Measurements from ENCODE around the gene CDKN1B.

Gene CDKN1B

DNA sequence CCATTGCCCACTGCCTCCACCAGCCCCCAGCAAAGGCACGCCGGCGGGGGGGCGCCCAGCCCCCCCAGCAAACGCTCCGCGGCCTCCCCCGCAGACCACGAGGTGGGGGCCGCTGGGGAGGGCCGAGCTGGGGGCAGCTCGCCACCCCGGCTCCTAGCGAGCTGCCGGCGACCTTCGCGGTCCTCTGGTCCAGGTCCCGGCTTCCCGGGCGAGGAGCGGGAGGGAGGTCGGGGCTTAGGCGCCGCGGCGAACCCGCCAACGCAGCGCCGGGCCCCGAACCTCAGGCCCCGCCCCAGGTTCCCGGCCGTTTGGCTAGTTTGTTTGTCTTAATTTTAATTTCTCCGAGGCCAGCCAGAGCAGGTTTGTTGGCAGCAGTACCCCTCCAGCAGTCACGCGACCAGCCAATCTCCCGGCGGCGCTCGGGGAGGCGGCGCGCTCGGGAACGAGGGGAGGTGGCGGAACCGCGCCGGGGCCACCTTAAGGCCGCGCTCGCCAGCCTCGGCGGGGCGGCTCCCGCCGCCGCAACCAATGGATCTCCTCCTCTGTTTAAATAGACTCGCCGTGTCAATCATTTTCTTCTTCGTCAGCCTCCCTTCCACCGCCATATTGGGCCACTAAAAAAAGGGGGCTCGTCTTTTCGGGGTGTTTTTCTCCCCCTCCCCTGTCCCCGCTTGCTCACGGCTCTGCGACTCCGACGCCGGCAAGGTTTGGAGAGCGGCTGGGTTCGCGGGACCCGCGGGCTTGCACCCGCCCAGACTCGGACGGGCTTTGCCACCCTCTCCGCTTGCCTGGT lies at the start of gene CDKN1B:
TSS of gene CDKN1B (plus strand) at position 576 of the 793 bp plus-strand sequence. CDS start 472 bp downstream, outside the sequence.
- peak; percentile 75 to 76 for DNase-seq

DNA sequence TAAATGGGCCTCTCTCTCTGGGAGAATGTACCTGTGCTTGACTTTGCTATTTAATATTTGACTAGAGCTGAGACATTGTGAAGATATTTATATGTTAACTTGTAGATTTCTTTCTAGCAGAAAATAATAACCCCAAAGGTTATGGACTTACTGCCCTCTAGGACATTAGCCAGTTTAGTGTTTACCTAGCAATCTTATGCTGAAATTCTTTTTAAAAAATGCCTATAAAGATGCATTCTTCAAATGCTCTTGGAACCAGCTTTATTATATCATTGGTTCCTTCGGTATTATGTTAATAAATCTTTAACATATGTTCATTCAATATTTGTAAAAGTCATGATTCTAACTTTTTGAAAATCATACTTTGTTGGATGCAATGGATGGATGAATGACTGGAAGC lies 49.2 kb upstream of the CDKN1B start:
- DNase-seq: no peak

DNA sequence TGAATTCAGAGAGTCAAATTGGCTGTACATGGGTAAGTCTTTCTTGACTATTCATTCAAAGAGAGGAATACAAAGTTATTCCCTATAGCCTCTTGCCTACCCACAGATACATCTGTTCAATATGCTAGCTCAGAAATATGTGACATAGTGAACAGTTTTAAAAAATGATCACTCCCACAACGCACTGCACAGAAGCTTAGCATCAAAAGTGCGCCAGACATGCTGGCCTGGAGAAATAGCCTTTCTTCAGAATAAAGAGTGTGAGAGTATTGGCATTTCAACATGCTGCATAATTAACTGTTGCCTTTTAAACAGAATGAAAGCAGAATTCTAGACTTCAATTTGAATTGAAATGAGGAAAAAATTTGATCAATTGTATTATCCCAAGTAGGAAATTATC lies 48.1 kb upstream of the CDKN1B start:
- no peak for DNase-seq

DNA sequence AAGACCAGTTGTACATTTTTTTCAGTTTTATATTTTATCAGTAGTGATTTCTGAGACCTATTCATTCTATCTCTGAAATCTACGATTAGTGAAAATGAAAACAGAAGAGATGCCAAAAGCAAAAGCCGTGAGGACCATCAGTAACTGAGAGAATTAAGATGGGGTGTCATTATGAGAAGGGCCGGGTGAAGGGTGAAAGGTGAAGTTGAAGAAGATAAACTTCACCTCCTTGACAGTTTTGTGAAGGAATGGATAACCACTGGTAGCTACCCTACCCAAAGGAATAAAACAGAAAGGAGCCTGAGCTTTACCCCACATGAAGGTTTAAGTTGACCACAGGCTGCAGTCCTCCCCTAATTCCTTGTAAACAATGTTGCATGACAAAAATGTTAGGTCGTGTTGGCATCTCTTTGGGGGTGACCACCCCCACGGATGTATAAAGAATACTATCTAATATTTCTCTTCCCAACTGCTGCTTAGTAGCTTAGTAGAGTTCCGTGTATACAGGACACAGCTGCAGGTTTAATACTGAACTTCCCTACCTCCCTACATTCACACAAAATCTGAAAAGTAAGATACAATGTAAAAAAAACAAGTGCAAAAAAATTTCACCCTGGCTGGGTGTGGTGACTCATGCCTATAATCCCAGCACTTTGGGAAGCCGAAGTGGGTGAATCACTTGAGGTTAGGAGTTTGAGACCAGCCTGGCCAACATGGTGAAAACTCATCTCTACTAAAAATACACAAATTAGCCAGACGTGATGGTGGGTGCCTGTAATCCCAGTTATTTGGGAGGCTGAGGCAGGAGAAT lies 45.1 kb upstream of the CDKN1B start:
- no peak for DNase-seq

DNA sequence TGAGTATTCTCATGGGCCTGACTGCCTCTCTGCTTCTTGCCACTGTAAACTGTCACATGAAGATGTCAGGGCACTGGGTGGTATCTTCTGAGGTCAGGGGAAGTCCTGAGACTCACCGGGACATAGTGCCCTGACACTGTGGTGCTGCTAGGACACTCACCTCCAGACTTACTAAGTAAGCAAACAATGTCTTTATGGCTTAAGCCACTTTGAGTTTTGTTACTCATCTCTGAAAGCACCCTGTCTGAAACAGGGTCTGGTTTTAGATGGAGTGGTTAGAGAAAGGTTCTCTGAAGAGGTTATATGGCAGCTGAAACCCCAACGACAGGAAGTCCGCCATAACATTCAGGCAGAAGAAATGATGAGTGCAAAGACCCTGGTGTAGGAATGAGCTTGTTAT lies 43.9 kb upstream of the CDKN1B start:
- DNase-seq: no peak

DNA sequence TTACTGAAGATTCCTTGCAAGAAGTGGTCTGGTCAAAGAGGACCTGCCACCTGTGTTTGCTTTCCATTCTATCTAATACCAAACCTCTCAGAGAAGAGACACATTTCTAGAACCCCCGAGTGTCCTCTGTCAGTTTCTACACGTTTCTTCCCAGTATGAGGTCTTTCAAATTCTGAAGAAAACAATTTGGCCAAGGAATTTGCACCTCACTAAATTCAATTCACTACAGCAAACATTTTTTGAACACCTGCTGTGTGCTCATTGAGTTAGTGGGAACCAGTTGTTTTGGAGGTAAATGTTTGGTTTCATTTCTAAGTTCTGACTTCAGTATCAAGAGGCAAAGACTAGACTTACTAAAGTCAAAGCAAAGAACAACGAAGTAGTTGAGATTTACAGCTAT lies 40.6 kb upstream of the CDKN1B start:
- DNase-seq: no peak

DNA sequence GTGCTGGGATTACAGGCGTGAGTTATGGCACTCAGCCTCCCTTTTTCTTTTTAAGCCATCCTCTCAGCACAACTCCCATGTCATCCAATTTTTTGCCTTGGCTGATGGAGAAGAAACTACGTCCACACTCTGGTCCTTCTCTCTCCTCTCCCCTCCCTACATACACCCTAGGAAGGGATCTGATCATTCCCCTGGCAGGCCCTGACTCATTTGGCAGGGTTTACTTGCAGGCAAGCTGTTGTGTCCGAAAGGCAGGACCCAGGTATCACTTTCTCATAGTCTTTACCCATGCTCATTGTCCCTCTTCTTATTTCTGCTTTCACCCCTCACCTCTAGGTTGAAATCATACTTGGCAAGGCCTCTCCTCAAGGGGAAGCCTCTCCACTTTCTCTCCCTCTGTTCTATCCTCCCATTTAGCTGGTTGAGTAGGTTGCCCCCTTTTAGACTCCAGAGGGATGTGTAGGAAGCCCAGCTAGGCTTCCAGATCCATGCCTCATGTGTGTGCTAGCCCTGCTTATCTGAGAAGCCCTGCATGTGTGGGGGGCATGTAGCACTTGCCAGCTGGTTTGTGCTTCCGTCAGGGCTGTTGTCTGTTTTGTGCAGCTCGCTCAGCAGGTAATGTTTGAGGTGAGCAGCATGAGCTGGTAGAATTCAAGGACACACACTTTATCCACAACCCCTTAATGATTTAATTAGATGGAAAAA lies 36.0 kb upstream of the CDKN1B start:
- DNase-seq: no peak

DNA sequence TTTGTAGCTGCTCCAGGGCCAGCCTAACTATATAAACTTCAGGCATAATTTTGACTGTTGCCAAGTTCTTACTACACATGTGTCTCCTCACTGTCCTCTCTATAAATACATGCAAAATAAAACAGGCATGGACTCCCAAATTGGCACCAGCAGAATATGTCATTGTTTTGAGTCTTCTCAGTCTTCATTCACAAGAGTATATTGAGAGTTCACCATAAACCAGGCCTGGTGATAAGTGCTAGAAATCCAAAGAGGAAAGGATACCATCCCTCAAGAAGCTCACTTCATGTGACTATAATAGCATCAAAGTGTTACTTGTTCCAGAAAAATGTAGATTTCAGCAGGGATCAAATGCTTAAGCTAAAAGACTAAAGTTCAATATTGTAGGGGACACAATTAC lies 34.9 kb upstream of the CDKN1B start:
- DNase-seq: no peak

DNA sequence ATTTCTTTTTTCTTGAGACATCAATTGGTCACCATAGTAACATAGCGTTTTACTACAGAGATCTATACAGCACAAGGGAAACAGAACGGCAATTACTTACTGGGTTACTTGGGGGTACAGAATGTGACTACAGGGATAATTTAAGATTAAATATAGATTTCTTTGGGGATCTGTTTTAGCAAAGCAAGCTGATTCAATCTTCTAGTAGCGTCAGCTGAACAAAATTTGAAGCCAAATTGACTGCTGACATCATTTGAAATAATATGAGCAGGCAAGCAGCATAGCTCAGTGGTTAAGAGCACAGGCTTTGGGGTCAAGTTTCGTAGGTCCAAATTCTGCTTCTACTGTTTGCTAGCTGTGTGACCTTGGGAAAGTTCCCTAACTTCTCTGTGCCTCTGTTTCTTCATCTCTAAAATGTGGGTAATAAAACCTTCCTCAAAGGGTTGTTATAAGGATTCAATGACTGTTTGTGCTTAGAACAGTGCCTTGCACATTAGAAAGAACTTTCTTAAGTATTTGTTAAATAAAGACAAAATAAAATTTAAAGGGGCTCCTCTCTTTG lies 34.0 kb upstream of the CDKN1B start:
- DNase-seq: no peak

DNA sequence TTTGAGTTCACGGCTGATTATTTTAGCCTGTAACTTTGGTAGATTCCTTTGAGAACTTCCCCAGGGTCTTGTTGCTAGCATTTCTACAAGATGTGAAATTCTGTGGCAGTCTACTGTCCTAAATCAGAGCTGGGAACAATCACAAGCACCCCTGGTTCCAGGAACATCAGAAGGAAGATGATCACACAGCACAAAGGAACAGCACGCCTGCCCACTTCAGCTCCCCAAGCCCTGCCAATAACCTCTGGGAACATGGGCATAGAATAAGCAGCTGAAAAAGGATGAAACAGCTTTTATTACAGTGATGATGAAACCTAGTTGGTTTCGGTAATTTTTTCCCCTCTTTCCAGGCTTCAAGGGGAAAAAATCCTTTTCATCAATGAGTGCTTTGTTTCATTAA lies 33.4 kb upstream of the CDKN1B start:
- DNase-seq: no peak

DNA sequence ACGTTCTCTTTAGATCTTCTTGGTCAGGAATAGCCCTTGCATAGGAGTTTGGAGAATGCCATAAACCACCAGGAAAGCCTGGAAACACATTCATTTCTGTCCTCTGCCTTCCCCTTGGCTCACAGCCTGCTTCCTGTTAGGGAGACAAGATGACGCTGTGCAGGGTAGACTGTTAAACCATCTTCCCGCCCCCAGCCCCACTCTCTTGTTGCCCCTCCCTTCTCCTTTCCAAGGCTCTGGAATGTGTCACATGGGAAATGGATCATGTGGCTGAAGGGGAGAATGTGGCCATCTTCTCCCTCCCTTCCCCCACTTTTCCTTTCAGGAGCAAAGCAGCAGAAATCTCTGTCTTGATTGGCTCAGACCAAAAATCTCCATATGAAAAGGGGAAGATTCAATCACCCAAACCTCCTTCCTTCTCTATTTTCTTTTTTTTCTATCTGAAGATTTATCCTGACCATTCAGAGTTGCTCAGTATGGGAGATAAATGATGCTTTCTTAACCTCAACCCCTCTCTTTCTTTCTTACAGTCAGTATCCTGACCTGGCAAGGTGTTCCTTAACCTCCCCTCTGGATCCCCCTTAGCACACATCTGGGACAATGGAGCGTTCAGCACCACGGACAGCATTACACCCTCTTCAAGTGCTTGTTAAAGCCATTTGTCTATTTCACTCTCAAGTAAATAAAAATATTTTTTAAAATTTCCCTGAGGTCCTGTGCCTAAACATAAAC lies 32.6 kb upstream of the CDKN1B start:
- DNase-seq: peak; percentile 1 to 3

DNA sequence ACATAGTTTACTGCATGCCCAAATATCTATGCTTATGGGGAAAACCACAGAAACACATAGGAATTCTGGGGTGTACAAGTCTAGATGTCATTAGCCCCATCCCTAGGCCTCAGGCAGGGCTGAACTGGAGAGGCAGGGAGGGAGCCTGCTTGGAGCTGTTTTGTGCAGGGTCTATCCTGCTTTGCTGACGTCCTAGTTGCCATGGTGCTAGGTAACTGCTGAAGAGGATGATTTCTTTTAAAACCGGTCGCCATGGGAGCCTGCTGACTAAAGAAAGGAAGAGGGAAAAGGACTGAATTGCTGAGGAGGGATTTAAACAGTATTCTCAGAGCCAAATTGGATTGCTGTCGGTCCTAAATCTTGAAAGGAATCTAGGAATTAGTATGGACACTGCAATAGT lies 31.9 kb upstream of the CDKN1B start:
- no peak for DNase-seq

DNA sequence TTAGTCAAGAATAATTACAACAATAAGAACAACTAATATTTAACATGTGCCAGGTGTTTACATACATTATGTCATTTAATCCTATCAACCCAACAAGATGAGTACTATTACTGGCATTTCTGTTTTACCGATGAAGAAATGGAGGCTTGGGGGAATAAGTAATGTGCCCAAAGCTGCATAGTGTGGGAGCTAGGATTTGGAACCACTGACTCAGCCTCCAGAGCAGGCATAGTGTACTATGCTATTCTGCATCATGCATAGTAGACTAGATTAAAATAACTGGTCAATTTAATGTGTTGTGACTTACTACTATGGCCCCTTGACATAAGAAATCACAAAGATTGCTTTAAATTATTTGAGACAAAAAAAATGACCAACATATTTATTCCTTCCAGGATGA lies 30.7 kb upstream of the CDKN1B start:
- DNase-seq: no peak

DNA sequence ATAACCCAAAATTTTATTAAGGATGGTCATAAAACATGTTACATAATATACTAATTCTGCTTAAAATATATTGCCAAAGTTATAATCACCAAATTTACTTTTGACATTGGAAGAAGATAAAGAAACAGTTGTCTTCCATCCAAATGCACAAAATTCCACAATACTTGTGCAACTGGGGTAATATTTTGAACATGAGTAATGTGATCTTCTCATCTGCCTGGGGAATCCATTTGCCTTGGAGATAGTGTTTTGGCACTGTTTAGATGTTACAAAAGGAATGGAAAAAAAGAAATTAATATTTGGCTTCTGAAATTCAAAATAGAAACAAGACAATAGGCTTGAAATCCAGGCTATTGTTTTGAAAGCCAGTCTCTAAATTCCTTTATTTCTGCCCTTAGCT lies 30.2 kb upstream of the CDKN1B start:
- DNase-seq: no peak

DNA sequence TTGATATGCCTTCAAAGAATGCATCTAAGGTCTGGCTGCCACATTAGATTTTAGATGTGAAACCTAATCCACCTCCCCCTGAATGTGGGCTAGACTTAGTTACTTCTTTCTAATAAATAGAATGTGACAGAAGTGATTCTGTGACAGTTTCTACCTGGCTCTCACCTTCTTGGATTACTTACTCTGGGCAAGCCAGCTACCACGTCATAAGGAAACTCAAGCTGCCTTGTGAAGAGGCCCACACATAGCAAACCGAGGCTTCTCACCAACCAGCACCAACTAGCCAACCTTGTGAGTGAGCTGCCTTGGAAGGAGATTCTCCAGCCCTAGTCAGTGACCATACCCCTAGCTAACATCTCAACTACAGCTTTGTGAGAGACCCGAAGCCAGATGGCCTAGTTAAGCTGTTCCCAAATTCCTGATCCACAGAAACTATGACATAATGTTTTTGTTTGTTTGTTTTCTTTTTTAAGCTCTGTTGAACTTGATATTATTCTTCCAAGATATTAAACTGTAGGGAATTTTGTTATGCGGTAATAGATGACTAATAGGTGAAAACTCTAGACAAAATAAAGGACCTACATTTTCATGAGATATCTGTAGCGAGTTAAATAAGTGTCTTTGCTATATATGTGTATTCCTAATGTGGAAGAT lies 27.4 kb upstream of the CDKN1B start:
- no peak for DNase-seq

DNA sequence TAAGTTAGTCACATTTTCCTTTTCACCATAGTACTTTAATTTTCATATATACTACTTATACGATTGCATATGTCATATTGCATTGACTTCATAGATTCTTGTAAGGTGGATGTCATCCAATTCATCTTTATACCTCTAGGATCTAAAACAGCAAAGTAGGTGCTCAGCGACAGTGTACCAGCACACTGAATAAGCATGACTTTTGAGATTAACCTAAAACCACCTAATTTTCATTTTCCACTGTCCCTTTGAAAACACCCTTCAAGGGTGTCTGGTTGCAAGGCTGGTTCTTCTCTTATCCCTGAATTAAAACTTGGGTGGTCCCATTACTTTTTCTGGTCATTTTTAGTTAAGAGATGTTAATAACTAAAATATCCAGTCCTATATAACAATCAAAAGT lies 25.6 kb upstream of the CDKN1B start:
- no peak for DNase-seq

DNA sequence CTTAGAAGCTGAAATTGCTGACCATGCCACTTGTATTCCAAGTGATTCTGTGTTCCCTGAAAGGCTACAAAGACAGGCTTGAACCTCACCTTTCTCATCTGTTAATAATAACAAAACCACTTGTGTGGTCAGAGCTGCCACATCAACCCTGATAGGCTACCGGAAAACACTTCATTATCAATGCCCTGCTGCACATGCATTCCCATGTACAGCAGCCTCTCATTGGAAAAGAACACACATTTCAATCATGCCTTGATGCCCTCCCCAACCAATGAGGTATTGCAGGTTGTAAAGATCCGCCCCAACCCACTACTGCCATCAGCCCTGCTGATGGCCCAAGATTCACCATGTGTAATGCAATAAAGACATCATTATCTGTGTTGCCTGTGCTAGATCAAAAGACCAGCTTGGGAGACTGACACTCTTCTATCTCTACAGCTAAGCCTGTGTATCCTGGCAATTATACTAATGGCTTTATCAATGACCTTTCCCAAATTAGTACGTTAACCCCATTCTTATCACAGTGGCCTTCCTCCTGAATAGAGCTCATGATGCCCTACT lies 24.0 kb upstream of the CDKN1B start:
- no peak for DNase-seq

DNA sequence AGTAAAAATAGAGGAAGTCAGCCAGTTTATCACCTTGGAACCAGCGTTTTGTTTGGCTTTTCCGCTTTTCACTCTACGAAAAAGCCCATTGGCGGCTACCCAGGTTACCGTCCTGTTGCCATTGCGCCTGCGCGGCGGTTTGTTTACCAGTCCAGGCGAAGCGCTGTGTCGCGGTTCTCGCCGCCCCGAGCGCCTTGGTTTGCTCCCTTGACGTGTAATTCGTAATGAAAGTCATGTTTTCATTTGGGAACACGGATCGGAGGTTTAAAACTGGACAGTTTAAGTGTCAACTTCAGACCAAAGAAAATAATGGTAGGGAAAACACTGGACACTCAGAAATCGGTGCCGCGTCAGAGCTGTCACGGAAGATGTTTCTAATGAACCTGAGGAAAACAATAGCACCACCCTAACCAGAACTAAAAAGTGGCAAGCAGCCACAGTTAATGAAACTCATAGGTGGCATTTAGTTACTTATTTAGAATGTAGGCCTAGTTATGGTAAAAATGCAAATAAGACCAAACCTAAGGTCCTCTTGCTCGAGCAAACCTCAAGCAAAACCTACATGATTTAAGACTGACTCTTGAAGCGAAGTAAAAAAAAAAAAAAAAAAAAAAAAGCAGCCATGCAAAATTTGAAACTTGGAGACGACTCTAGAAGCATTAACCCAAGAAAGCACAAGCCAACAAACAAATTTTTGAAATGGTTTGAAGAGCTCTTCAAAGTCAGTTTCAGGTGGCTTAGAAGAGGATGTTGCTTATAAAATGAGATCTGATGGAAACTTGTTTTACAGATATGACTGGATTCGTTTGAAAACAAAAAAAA lies 20.4 kb upstream of the CDKN1B start:
- peak; percentile 59 to 60 for DNase-seq

DNA sequence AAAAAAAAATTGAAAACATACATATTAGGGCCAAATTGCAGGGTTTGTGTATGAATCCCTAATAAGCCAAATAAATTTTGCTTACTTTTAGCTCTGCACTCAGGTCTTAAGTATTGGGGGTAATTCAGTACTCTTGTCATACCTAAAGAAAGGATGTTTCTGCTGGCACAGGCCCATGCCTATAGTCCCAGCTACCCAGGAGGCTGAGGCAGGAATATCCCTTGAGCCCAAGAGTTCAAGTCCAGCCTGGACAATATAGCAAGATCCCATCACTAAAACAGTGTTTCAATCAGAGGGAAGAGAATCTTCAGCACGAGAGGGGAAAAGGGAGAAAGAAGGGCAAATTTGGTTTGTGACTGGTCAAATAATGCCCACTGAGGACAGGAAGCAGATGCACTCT lies 17.8 kb upstream of the CDKN1B start:
- DNase-seq: no peak

DNA sequence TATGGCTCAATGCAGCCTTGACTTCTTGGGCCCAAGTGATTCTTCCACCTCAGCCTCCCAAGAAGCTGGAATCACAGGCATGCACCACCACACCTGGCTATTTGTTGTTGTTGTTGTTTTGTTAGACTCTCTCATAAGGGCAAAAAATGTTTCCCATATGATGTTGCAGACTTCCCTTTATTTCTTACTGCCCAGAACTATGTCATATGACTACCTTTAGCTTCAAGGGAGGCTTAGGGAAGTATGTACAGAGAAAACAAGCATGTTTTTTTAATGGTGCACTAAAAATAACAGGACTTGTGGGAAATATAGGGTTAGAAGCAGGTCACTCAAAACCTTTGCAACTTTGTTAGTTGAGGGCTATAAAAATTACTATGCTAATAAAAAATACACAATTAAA lies 16.9 kb upstream of the CDKN1B start:
- no peak for DNase-seq

DNA sequence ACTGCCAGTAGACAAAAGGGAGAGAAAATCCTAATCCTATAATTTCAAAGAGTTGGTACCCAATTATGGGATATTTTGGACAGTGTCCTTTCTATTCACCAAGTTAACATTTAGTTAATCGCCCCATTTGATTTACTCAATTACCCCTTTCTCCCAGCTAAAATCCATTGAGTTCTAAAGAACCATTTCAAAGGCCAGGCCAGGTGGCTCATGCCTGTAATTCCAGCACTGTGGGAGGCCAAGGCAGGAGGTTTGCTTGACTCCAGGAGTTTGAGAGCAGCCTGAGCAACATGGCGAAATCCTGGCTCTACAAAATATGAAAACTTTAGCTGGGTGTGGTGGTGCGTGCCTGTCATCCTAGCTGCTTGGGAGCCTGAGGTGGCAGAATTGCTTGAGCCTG lies 15.7 kb upstream of the CDKN1B start:
- DNase-seq: no peak
